IMR-90 (cell line): ENCODE data around the gene KCNMB2. TPM values are rescaled to one million over a fixed set of nuclear protein-coding genes. Genes with fewer than 3 reads are reported as not detected.

Experiments used
- ATAC-seq: fragments of 200-7000 bp; cut with Tn5 transposase; 2 replicates; pipeline ENCODE4 v1.9.1; 2020; ENCODE audit warnings: low read depth, mild to moderate bottlenecking, moderate library complexity
- BruUV-seq: library from RNA; stranded (reverse); fragments of 400-500 nt; replicated peaks from 2 replicates; lab custom pipeline; 2021; lab: Mats Ljungman, UMichigan
- CTCF ChIA-PET: fragments of 300-600 bp; formaldehyde crosslinking; extraction: SDS; loops from one replicate; lab custom pipeline; 2021; ENCODE audit warnings: antibody characterized with exemption; lab: Yijun Ruan, JAX
- POLR2A ChIA-PET: fragments of 300-600 bp; sonication (Branson Sonifier 250); formaldehyde crosslinking; loops from one replicate; lab custom pipeline; 2022; ENCODE audit warnings: antibody characterized with exemption; ENCODE audit not compliant: unreplicated experiment; lab: Charles Lee
- DNase-seq: peaks from one replicate; pipeline ENCODE4 v3.0.0; 2013
- H2AFZ ChIP-seq: replicated peaks from 2 replicates; pipeline ENCODE3; 2013; ENCODE audit warnings: low read length, mild to moderate bottlenecking; ENCODE audit not compliant: poor library complexity
- H2AK5ac ChIP-seq: 2 replicates; pipeline ENCODE4 v1.6.1; 2013; ENCODE audit warnings: low read depth, low read length, inconsistent platforms
- H2AK9ac ChIP-seq: replicated peaks from 2 replicates; pipeline ENCODE3; 2013; ENCODE audit warnings: mild to moderate bottlenecking, low read depth, low read length, moderate library complexity; ENCODE audit not compliant: poor library complexity
- H2BK120ac ChIP-seq: 2 replicates; pipeline ENCODE4 v1.6.1; 2013; ENCODE audit warnings: low read depth, low read length, inconsistent platforms
- H2BK15ac ChIP-seq: 3 replicates; pipeline ENCODE4 v1.6.1; 2013; ENCODE audit warnings: low read depth, low read length, inconsistent platforms
- H2BK20ac ChIP-seq: 2 replicates; pipeline ENCODE4 v1.6.1; 2013; ENCODE audit warnings: low read depth, mild to moderate bottlenecking, inconsistent platforms, low read length, moderate library complexity
- H2BK5ac ChIP-seq: 2 replicates; pipeline ENCODE4 v1.6.1; 2013; ENCODE audit warnings: mild to moderate bottlenecking, low read depth, low read length, inconsistent platforms; ENCODE audit not compliant: poor library complexity, severe bottlenecking
- H3K14ac ChIP-seq: replicated peaks from 2 replicates; pipeline ENCODE4 v1.6.1; 2013; ENCODE audit warnings: low read depth, low read length, inconsistent platforms
- H3K18ac ChIP-seq: 2 replicates; pipeline ENCODE4 v1.6.1; 2013; ENCODE audit warnings: low read depth, low read length, control low read depth
- H3K23ac ChIP-seq: 2 replicates; pipeline ENCODE4 v1.6.1; 2013; ENCODE audit warnings: low read depth, low read length, inconsistent platforms
- H3K27ac ChIP-seq: 2 replicates; pipeline ENCODE4 v1.5.1; 2013; ENCODE audit warnings: mild to moderate bottlenecking, control low read depth, low read length; ENCODE audit not compliant: insufficient read depth
- H3K27me3 ChIP-seq: 2 replicates; pipeline ENCODE4 v1.6.1; 2013; ENCODE audit warnings: low read length; ENCODE audit not compliant: control insufficient read depth, insufficient read depth
- H3K36me3 ChIP-seq: 2 replicates; pipeline ENCODE4 v1.6.1; 2013; ENCODE audit warnings: low read length, mixed read lengths; ENCODE audit not compliant: control insufficient read depth, insufficient read depth
- H3K4ac ChIP-seq: 2 replicates; pipeline ENCODE4 v1.6.1; 2013; ENCODE audit warnings: low read depth, low read length, inconsistent platforms
- H3K4me1 ChIP-seq: 2 replicates; pipeline ENCODE4 v1.6.1; 2013; ENCODE audit warnings: low read length, mixed read lengths; ENCODE audit not compliant: control insufficient read depth, insufficient read depth
- H3K4me2 ChIP-seq: 2 replicates; pipeline ENCODE4 v1.6.1; 2013; ENCODE audit warnings: low read depth, mild to moderate bottlenecking, control low read depth, low read length, moderate library complexity
- H3K4me3 ChIP-seq: 2 replicates; pipeline ENCODE4 v1.5.1; 2013; ENCODE audit warnings: low read depth, mild to moderate bottlenecking, control low read depth, low read length, moderate library complexity; ENCODE audit not compliant: insufficient read depth
- H3K56ac ChIP-seq: 2 replicates; pipeline ENCODE4 v1.6.1; 2013; ENCODE audit warnings: low read length, inconsistent platforms; ENCODE audit not compliant: insufficient read depth; ENCODE audit errors: extremely low read depth
- H3K79me1 ChIP-seq, 2 experiments: 2 replicates each; pipeline ENCODE4 v1.6.1; 2013; ENCODE audit warnings: low read length in 2 of 2, inconsistent platforms in 1 of 2, low read depth in 1 of 2
- H3K9ac ChIP-seq: 2 replicates; pipeline ENCODE4 v1.6.1; 2013; ENCODE audit warnings: low read depth, low read length, control low read depth
- H3K9me1 ChIP-seq: 2 replicates; pipeline ENCODE4 v1.6.1; 2013; ENCODE audit warnings: low read length, inconsistent platforms; ENCODE audit not compliant: insufficient read depth
- H3K9me3 ChIP-seq: 2 replicates; pipeline ENCODE4 v1.6.1; 2013; ENCODE audit warnings: low read length; ENCODE audit not compliant: control insufficient read depth, insufficient read depth
- H4K20me1 ChIP-seq: 2 replicates; pipeline ENCODE4 v1.6.1; 2013; ENCODE audit warnings: low read length, inconsistent platforms; ENCODE audit not compliant: insufficient read depth
- H4K5ac ChIP-seq: 2 replicates; pipeline ENCODE4 v1.6.1; 2013; ENCODE audit warnings: mild to moderate bottlenecking, low read depth, low read length, control low read depth
- H4K8ac ChIP-seq, 2 experiments: 2 replicates each; pipeline ENCODE4 v1.6.1; 2013; ENCODE audit warnings: low read depth in 2 of 2, low read length in 2 of 2, control low read depth in 1 of 2, inconsistent platforms in 1 of 2
- H4K91ac ChIP-seq: 2 replicates; pipeline ENCODE4 v1.6.1; 2013; ENCODE audit warnings: low read depth, low read length, inconsistent platforms; ENCODE audit not compliant: insufficient read depth
- CEBPB ChIP-seq: IDR thresholded peaks from 2 replicates; pipeline ENCODE4 v1.6.1; 2012; ENCODE audit warnings: low read depth, low read length, improper control_type of control experiment
- MAZ ChIP-seq: IDR thresholded peaks from 2 replicates; pipeline ENCODE4 v1.6.1; 2012; ENCODE audit warnings: low read depth, mild to moderate bottlenecking, low read length, improper control_type of control experiment, moderate library complexity, borderline replicate concordance
- SMC3 ChIP-seq: fragments of 150-350 bp; IDR thresholded peaks from 2 replicates; pipeline ENCODE4 v1.6.1; 2016; ENCODE audit warnings: low read depth, mild to moderate bottlenecking, antibody characterized with exemption, low read length, moderate library complexity
- WGBS, 2 experiments: methylation state at CpG; one replicate each; pipeline versions ENCODE4 v1.1.5 to v1.1.7; 2013; ENCODE audit warnings: missing lambda C conversion rate in 2 of 2; ENCODE audit not compliant: insufficient read length in 1 of 2; ENCODE audit errors: extremely low coverage in 2 of 2; 5-methylcytosine and 5-hydroxymethylcytosine counted together
- dilution Hi-C: fragments of 300-500 bp; cut with HindIII; formaldehyde crosslinking; loops from one replicate; pipeline ENCODE4 v1.14.3; 2018; ENCODE audit warnings: low sequenced_read_pairs; ENCODE audit not compliant: unreplicated experiment
- in situ Hi-C: fragments of 300-500 bp; cut with MboI; formaldehyde crosslinking; loops from 3 replicates; pipeline ENCODE4 v1.14.3; 2019; ENCODE audit warnings: low sequenced_read_pairs, inconsistent platforms, mixed read lengths
- intact Hi-C: fragments of 100-400 bp; cut with micrococcal nuclease; formaldehyde crosslinking; loops from 2 replicates; pipeline ENCODE4 v1.10.0; 2022
- polyA plus RNA-seq, 3 experiments: library from polyadenylated mRNA; depleted of rRNA; stranded (reverse); fragments of >200 nt; gene quantifications; 2 replicates each; pipeline ENCODE4 v1.2.3, GENCODE V29; 2012; ENCODE audit warnings: low replicate concordance in 1 of 3
- total RNA-seq: library from RNA; depleted of rRNA; stranded (reverse); fragments of >200 nt; gene quantifications from 2 replicates; pipeline ENCODE4 v1.2.3, GENCODE V29; 2012
- TF ChIP-seq, protein P1 (sequence below): fragments of 150-350 bp; IDR thresholded peaks from 2 replicates; pipeline ENCODE4 v1.6.1; 2017; ENCODE audit warnings: mild to moderate bottlenecking, antibody characterized with exemption, low read length, low read depth

The KCNMB2 gene
- total and polyA plus RNA-seq, 2 of the 4 experiments (the other 2 are of a cell fraction) = not detected

DNA sequence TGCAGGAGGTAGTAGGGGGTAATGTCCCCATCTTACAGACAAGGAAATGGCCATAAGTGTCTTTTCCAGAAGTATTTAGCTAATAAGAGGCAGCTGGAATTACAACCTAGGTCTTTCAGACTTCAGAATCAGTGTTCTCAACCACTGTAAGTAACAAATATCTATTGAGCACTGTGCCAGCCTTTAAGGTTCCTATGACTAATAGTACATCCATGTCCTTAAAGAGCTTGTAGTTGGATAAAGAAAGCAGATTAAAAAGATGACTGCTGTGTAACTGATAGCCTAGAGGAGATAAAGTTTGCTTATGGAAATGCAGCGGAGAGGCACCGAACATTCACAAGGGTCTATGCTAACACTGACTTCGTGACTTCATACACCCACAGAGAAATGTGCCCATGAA, 136.0 kb downstream of the KCNMB2 start:
- WGBS, 2 experiments = no CpG with 5 or more reads among the region's 3 CpGs
- intact Hi-C loops = no loop called here
- CTCF ChIA-PET = no interaction called here

More for the DNA sequence above, 136.0 kb downstream of the KCNMB2 start:
- H2BK15ac ChIP-seq = no peak overlapping the region
- H2AK5ac ChIP-seq = no peak overlapping the region
- no peak overlapping the region for H3K4me2 ChIP-seq
- H3K18ac ChIP-seq = no peak overlapping the region
- no peaks in the 10 kb centered on the region for H3K9me1 ChIP-seq
- H3K4me1 ChIP-seq = 0 out of 2 replicates have a peak, but pooled peaks cover 2% of the 10 kb centered on the region
- no peak overlapping the region for H3K27ac ChIP-seq
- no peaks in the 10 kb centered on the region for H3K36me3 ChIP-seq
- H3K79me1 ChIP-seq = no peaks in the 10 kb centered on the region
- ATAC-seq (no peak), DNase-seq (no peak)
- no peak overlapping the region for H3K9ac ChIP-seq
- no peak overlapping the region for H4K91ac ChIP-seq
- dilution Hi-C loops = no loop called here
- TF ChIP-seq CEBPB = no peak
- TF ChIP-seq SMC3 = no peak
- no peak for TF ChIP-seq MAZ
- TF ChIP-seq, protein P1, sequence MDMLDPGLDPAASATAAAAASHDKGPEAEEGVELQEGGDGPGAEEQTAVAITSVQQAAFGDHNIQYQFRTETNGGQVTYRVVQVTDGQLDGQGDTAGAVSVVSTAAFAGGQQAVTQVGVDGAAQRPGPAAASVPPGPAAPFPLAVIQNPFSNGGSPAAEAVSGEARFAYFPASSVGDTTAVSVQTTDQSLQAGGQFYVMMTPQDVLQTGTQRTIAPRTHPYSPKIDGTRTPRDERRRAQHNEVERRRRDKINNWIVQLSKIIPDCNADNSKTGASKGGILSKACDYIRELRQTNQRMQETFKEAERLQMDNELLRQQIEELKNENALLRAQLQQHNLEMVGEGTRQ = no peak
- no peak overlapping the region for H3K14ac ChIP-seq
- no peak overlapping the region for H2AFZ ChIP-seq
- POLR2A ChIA-PET = no interaction called here
- H3K4me3 ChIP-seq = no peak overlapping the region
- H3K4ac ChIP-seq = no peak overlapping the region
- H4K8ac ChIP-seq = no peak overlapping the region
- no peak overlapping the region for H3K23ac ChIP-seq
- H3K56ac ChIP-seq = no peak overlapping the region
- H2BK20ac ChIP-seq = no peak overlapping the region
- H4K20me1 ChIP-seq = no peaks in the 10 kb centered on the region
- H4K5ac ChIP-seq = no peak overlapping the region
- in situ Hi-C loops = no loop called here
- H3K9me3 ChIP-seq = no peaks in the 10 kb centered on the region
- H2BK5ac ChIP-seq = no peak overlapping the region
- BruUV-seq = no TSS peak
- no peak overlapping the region for H2AK9ac ChIP-seq
- H3K27me3 ChIP-seq = peaks cover 3% of the 10 kb centered on the region; the same call in 1 of the 2 replicates
- H2BK120ac ChIP-seq = no peak overlapping the region
